GM21423 (cell line): ENCODE results near the gene HDAC11.

ENCODE experiments used
- ATAC-seq: cut with Tn5 transposase; IDR thresholded peaks from one replicate; pipeline ENCODE4 v1.9.1; 2021; ENCODE audit warnings: mild to moderate bottlenecking, moderate library complexity; ENCODE audit not compliant: unreplicated experiment

Gene HDAC11

GRCh38 chr3:13506680-13507079 lies 26.6 kb downstream of the HDAC11 start:
- ATAC-seq: no peak

DNA sequence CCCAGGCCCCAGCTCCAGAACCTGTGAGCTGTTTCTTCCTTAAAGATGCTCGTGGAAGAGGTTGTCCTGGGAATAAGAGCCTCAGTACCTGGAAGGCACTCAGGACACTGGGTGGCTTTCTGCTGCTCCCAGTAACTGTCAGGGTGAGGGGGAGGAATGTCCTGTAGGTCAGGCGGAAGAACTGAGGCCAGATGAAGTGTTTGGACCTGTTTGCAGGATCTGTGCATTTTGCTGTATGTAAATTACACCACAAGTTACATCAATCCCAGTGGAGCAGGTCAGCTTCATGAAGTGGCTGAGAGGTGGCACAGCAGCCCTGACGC lies 27.1 kb downstream of the HDAC11 start:
- no peak for ATAC-seq

- ATAC-seq: no peak
Measured at GRCh38 chr3:13507570-13508339, 27.6 kb downstream of the HDAC11 start.

DNA sequence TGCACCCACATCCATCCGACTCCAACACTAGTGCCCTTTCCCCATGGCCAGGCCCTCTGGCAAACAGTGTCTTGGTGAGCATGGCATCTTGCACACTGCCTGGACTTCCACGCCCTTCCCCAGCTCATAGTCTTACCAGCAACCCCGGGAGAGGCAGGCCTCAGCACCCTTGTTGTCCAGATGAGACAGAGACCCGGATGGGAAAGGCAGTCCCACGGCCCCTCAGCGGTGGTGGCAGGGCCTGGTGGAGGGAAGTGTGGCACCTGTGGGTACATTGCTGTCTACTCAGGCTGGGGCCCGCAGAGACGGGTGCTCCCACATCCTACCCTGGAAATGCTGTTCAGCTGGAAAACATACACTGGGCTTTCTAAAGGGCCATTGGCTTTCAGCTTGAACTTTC lies 28.4 kb downstream of the HDAC11 start:
- no peak for ATAC-seq

- no peak for ATAC-seq
Measured at GRCh38 chr3:13509059-13509815, 29.1 kb downstream of the HDAC11 start.

- ATAC-seq: no peak
Measured at GRCh38 chr3:13509816-13510192, 29.7 kb downstream of the HDAC11 start.

GRCh38 chr3:13512451-13512850 lies 32.3 kb downstream of the HDAC11 start:
- ATAC-seq: no peak

- ATAC-seq: no peak
Measured at GRCh38 chr3:13513051-13513912, 33.2 kb downstream of the HDAC11 start.

DNA sequence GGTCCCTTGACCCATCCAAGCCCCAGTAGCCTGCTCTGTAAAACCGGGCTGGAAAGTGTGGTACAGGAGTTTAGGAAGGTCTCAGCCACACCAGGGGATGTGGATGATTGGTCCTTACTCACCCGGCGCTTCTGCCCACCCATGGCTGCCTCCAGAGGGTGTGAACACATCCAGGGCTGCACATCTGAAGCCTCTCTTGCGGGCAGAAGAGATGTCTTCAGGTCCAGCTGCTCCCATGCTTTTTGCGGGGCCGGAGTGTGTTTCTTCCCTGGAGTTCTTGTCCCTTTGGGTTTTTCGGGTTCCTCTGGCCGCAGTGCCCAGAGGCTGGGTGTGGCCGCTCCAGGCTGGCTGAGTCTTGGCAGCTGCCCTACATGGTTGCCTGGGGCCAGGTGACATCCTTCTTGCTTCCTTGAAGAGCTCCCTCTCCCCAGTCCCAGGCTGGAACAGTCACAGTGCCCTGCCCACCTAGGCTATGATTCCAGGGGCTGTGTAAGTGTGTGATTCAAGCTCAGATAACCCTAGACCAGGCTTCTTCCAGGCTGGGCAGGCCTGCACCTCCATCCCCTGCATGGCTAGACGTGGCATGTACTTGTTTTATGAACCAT lies 33.9 kb downstream of the HDAC11 start:
- ATAC-seq: no peak

DNA sequence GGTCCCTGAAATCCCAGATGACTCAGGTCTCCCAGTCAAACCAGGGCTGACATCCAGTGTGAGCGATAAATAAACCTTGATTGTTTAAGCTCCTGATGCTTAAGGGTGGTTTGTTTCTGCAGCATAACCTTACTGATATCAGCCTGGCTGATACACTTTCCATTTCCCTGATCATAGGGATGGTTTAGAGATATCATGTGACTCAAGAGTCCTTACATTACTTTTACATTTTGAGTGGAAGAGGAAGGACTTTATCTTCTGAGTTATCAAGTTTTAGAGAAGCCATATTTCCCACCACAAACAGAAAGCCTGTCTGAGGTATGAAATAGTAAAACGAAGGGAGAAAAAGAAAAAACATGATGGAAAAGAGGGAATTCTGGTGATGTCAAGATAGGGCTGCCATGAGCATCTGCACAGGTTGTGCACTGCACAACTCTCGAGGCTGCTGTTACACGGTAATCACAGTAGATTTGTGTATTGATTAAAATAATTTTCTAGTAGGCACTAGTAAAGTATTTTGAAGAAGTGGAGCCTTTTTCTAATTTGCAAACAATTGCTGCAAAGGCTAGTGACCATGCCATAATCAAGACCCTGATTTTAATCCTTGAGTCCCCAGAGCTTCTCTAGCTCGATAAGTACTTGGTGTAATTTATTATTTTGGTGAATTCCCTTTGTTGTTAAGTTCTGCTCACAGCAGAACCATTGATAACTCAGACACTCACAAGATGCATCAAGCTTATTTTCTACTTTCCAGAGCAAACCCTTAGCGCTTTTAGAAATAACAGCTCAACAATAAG lies 34.7 kb downstream of the HDAC11 start:
- ATAC-seq: no peak

- no peak for ATAC-seq
Measured at GRCh38 chr3:13515786-13516759, 36.0 kb downstream of the HDAC11 start.

DNA sequence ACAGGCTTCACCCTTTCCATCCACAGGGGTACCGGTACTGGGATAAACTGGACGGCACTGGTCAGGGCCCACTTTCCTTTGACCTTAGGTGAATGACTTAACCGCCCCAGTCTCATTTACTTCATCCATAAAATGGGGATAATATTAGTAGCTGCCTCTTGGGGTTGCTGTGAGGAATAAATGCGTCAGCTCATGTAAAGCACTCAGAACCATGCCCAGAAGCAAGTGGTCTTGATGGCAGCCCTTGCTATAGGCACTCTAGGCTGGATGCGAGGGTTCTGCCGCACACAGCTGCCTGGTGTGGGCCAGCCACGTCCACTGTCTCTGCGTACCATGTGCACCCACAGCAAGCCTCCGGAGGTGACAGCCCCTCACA lies 36.6 kb downstream of the HDAC11 start:
- no peak for ATAC-seq

- ATAC-seq: no peak
Measured at GRCh38 chr3:13517253-13517977, 37.3 kb downstream of the HDAC11 start.

GRCh38 chr3:13518516-13518953 lies 38.4 kb downstream of the HDAC11 start:
- no peak for ATAC-seq

GRCh38 chr3:13519006-13519791 lies 39.1 kb downstream of the HDAC11 start:
- no peak for ATAC-seq

- ATAC-seq: no peak
Measured at GRCh38 chr3:13520326-13520880, 40.3 kb downstream of the HDAC11 start.

- ATAC-seq: no peak
Measured at GRCh38 chr3:13521309-13521708, 41.2 kb downstream of the HDAC11 start.
